Endodermal cell (in vitro differentiated cells): Measurements from ENCODE around the gene NCKAP5. TPM values are rescaled to one million over a fixed set of nuclear protein-coding genes. Genes with fewer than 3 reads are reported as not detected.

Experiments used
- DNase-seq: peaks from one replicate; pipeline ENCODE4 v3.0.0-alpha.2; 2017
- H3K27ac ChIP-seq: 2 replicates; pipeline ENCODE4 v1.5.1; 2013; ENCODE audit warnings: mild to moderate bottlenecking, low read depth, low read length, moderate library complexity
- H3K27me3 ChIP-seq: 2 replicates; pipeline ENCODE4 v1.6.1; 2013; ENCODE audit warnings: mild to moderate bottlenecking, low read length, moderate library complexity; ENCODE audit not compliant: insufficient read depth, control insufficient read depth, poor library complexity, severe bottlenecking
- H3K36me3 ChIP-seq: 2 replicates; pipeline ENCODE4 v1.7.0; 2013; ENCODE audit warnings: mild to moderate bottlenecking, low read length, moderate library complexity; ENCODE audit not compliant: control insufficient read depth, insufficient read depth
- H3K4me1 ChIP-seq: one replicate; pipeline ENCODE4 v1.7.0; 2013; ENCODE audit warnings: low read length; ENCODE audit not compliant: control insufficient read depth, insufficient read depth
- H3K4me3 ChIP-seq: 2 replicates; pipeline ENCODE4 v1.5.1; 2013; ENCODE audit warnings: mild to moderate bottlenecking, low read length, moderate library complexity
- H3K9ac ChIP-seq: 2 replicates; pipeline ENCODE4 v1.6.1; 2013; ENCODE audit warnings: mild to moderate bottlenecking, low read length, moderate library complexity; ENCODE audit not compliant: poor library complexity, severe bottlenecking; ENCODE audit errors: extremely low read depth
- H3K9me3 ChIP-seq: 2 replicates; pipeline ENCODE4 v1.6.1; 2013; ENCODE audit warnings: mild to moderate bottlenecking, low read length, moderate library complexity; ENCODE audit not compliant: control insufficient read depth
- H3K27ac Mint-ChIP-seq: 2 replicates; pipeline ENCODE4 v1.8.0; 2020; ENCODE audit warnings: mixed read lengths
- H3K27me3 Mint-ChIP-seq: 2 replicates; pipeline ENCODE4 v1.8.0; 2021; ENCODE audit warnings: mild to moderate bottlenecking, mixed read lengths; ENCODE audit not compliant: insufficient read depth
- H3K36me3 Mint-ChIP-seq: 2 replicates; pipeline ENCODE4 v1.8.0; 2020; ENCODE audit warnings: low read depth, mixed read lengths
- H3K4me1 Mint-ChIP-seq: 2 replicates; pipeline ENCODE4 v1.8.0; 2020; ENCODE audit warnings: mixed read lengths
- H3K4me3 Mint-ChIP-seq: 2 replicates; pipeline ENCODE4 v1.8.0; 2020; ENCODE audit warnings: mild to moderate bottlenecking, moderate library complexity, mixed read lengths
- H3K9me3 Mint-ChIP-seq: 2 replicates; pipeline ENCODE4 v1.8.0; 2020; ENCODE audit warnings: mild to moderate bottlenecking, mixed read lengths
- CTCF ChIP-seq: fragments of 200-600 bp; sonication (generic); conservative IDR thresholded peaks from 2 replicates; pipeline ENCODE4 v1.5.0; 2021; ENCODE audit warnings: antibody characterized with exemption, mild to moderate bottlenecking
- WGBS, 2 experiments: methylation state at CpG; one replicate each; pipeline versions ENCODE4 v1.1.5 to v1.1.7; 2013; ENCODE audit warnings: missing lambda C conversion rate in 2 of 2, mixed read lengths in 1 of 2; ENCODE audit not compliant: insufficient coverage in 1 of 2, insufficient read length in 1 of 2; 5-methylcytosine and 5-hydroxymethylcytosine counted together
- total RNA-seq, 2 donors: library from RNA; stranded (reverse); fragmentation: NEBNext Ultra II Directional in 1 of 2; extraction: Animal tissue kit (Norgen Biotek cat#: 25700) in 1 of 2; gene quantifications; 2 replicates in 1 of 2; 3 replicates in 1 of 2; pipeline ENCODE4 v1.2.1, GENCODE V29; 2021

The NCKAP5 gene
- total RNA-seq, 2 donors from 2014 or later = 0.58 to 0.92 TPM

- no peak for DNase-seq
- Mint-ChIP-seq H3K27ac (no peak overlapping the region), H3K36me3 (peaks cover 2% of the 10 kb centered on the region), H3K9me3 (peaks cover 10% of the 10 kb centered on the region), H3K4me1 (peaks cover 31% of the 10 kb centered on the region), H3K27me3 (no peaks in the 10 kb centered on the region), H3K4me3 (no peak overlapping the region)
- no peaks in the 10 kb centered on the region for H3K4me1 ChIP-seq
- H3K4me3 ChIP-seq = no peak overlapping the region
- H3K9ac ChIP-seq = no peak overlapping the region
- 94 to 100% methylated on average over 2 of the region's 2 CpGs for WGBS, 2 experiments
- TF ChIP-seq CTCF = no peak
- H3K36me3 ChIP-seq = no peaks in the 10 kb centered on the region
- no peaks in the 10 kb centered on the region for H3K27me3 ChIP-seq
- H3K27ac ChIP-seq = no peak overlapping the region
- H3K9me3 ChIP-seq = no peaks in the 10 kb centered on the region
These were observed 477.9 kb downstream of the NCKAP5 start for GRCh38 chr2:133090358-133090757.

GRCh38 chr2:133086176-133086575 is 482.1 kb downstream of the NCKAP5 start:
- Mint-ChIP-seq H3K9me3 (peaks cover 9% of the 10 kb centered on the region), H3K36me3 (peaks cover under 1% of the 10 kb centered on the region), H3K27ac (no peak overlapping the region), H3K27me3 (no peaks in the 10 kb centered on the region), H3K4me1 (peaks cover 32% of the 10 kb centered on the region), H3K4me3 (no peak overlapping the region)
- WGBS, 2 experiments = 84 to 93% methylated on average over 3 to 6 of the region's 6 CpGs
- H3K36me3 ChIP-seq = no peaks in the 10 kb centered on the region
- H3K4me1 ChIP-seq = no peaks in the 10 kb centered on the region
- H3K9ac ChIP-seq = no peak overlapping the region
- H3K9me3 ChIP-seq = no peaks in the 10 kb centered on the region
- no peak overlapping the region for H3K4me3 ChIP-seq
- no peak for DNase-seq
- no peak for TF ChIP-seq CTCF
- H3K27ac ChIP-seq = no peak overlapping the region
- H3K27me3 ChIP-seq = no peaks in the 10 kb centered on the region

- 96 to 100% methylated on average over 2 of the region's 2 CpGs for WGBS, 2 experiments
- no peak for DNase-seq
- H3K27me3 Mint-ChIP-seq = no peaks in the 10 kb centered on the region
- H3K9ac ChIP-seq = no peak overlapping the region
- peaks cover 34% of the 10 kb centered on the region for H3K4me1 Mint-ChIP-seq
- no peak overlapping the region for H3K27ac ChIP-seq
- H3K27me3 ChIP-seq = no peaks in the 10 kb centered on the region
- no peaks in the 10 kb centered on the region for H3K9me3 ChIP-seq
- H3K36me3 ChIP-seq = no peaks in the 10 kb centered on the region
- no peaks in the 10 kb centered on the region for H3K36me3 Mint-ChIP-seq
- H3K9me3 Mint-ChIP-seq = peaks cover 5% of the 10 kb centered on the region
- no peak overlapping the region for H3K4me3 Mint-ChIP-seq
- H3K4me1 ChIP-seq = no peaks in the 10 kb centered on the region
- H3K27ac Mint-ChIP-seq = no peak overlapping the region
- no peak for TF ChIP-seq CTCF
- H3K4me3 ChIP-seq = no peak overlapping the region
These were observed 482.6 kb downstream of the NCKAP5 start for GRCh38 chr2:133085646-133086045.
